ENCODE measurements around the gene DLG1.
"Not testable (repeated sequence)": the region's sequence is repeated elsewhere in the genome, so short reads cannot be mapped to it uniquely, and the experiment has no call there.

The DLG1 gene

DNA sequence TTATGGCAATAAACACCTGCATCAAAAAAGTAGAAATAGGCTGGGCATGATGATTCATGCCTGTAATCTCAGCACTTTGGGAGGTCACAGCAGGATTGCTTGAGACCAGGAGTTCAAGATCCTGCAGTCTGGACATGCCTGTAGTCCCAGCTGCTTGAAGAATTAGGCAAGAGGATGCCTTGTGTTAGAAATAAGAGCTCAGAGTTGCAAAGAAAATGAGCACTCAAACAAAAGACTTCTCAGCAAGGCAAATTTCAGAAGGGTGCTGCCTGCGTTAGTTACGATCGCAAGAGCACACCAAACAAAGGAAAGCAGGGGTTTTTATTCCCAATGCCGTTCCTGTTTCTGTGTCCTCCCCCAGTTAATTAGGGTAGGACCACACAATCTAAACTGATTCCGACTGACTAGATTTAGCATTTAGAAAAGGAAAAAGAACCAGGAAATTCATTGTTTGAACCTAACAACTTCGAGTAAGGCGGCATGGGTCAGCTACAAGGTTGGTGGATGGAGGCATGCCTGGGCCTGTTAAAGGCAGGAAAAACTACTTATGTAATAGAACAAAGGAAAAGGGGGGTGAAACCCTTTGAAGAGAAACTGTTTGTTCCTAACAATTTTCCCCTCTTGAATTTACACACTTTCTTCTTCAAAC lies 55.5 kb downstream of the DLG1 start:
- no peak for DNase-seq

GRCh38 chr3:197241173-197241572 lies 57.2 kb downstream of the DLG1 start:
- no peak for DNase-seq

- DNase-seq, result no peak
These were observed 58.6 kb downstream of the DLG1 start for GRCh38 chr3:197239857-197240256.

DNA sequence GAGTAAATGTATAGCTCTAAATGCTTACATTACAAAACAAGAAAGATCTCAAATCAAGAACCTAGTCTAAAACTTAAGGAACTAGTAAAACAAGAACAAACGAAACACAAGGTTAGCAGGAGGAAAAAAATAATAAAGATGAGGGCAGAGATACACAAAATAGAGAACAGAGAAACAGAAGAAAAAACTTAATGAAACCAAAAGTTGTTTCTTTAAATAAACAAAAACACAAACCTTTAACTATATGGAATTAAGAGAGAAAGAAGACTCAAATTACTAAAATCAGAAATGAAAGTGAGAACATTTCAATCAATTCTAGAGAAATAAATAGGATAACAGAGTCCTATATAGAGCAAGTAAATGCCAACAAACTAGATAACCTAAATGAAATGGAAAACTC lies 59.6 kb downstream of the DLG1 start:
- DNase-seq, result no peak

DNA sequence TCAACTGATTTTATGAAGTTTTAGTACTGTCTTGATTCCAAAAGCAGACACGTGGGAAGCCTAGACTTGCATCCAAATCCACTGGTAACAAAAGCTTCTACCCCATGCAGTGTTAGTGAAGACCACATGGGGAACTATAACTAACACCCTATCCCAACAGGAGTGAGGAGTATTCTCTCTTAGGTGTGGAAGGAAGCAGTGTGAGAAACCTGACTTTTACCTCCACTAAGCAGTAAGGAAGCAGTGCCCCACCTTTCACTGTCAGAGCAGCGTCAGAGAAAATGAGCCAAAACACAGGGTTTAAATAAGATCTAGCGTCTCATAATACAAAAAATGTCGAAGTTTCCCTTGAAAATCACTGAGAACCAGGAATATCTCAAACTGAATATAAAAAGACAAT lies 60.5 kb downstream of the DLG1 start:
- no peak for DNase-seq

GRCh38 chr3:197236362-197236761 lies 62.0 kb downstream of the DLG1 start:
- DNase-seq, result no peak

DNA sequence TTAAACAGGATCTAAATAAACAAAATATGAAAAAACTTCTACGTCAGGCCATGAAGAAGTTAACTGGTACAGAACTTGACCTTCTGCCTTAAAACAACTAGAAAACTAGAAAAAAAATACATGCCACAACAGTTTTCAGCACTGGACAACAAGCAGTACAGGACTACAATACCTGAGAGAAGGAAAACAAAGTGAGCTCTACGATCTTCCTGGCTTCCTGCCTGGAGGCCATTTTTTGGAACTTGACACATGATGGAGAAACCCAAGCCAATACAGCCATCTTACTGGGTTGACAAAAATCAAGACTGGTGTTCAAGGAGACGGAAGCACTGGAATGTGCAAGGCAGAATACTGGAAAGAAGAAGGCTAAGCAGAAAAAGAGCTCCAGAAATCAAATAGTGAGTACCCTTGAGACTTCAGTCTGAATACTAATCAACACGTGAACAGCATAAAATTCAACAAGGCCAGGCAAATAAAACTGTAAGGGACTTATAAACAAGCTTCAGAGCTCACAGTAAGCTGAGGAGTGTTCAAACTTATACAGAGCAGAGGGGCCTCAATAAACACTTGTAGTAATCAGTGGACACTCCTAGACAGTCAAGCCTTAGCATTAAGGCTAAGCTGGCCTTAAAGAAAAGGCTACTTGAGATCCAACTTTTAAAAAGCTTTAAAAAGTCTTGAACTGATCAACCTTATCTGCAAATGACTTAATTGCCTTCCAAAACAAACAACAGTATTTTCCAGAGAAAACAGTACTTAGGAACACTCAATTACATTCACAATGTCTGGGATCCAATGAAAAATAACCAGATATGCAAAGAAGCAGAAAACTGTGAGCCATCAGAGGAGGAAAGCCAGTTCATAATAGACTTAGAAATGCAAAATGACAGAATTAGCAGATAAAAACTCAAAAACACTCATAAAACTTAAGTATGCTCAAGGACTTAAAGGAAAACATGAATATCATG lies 63.2 kb downstream of the DLG1 start:
- DNase-seq, result no peak

DNA sequence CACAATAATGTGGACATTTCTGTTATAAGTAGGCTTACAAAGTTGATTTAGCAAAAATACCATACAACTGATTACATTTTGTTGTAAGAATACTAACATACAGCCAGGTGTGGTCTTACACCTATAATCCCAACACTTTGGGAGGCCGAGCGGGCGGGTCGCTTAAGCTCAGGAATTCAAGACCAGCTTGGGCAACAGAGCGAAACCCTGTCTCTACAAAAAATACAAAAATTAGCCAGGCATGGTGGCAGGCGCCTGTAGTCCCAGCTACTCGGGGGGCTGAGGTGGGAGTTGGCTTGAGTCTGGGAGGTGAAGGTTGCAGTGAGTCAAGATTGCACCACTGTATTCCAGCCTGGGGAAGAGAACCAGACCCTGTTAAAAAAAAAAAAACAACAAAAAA lies 67.1 kb downstream of the DLG1 start:
- DNase-seq, result no peak

GRCh38 chr3:197229836-197230235 lies 68.6 kb downstream of the DLG1 start:
- no peak for DNase-seq

DNA sequence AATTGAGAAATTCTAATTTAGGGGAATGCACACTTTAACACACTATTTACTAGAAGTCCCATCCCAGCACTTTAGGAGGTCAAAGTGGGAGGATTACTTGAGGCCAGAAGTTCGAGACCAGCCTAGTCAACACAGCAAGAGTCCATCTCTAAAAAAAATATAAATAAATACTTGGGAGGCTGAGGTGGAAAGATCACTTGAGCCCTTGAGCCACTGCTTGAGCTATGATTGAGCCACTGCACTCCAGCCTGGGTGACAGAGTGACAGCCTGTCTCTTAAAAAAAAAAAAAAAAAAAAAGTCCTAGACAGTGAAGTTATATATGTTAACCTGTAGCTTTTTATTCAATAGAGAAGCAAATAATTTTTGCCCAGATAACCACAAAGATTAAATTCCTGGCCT lies 69.2 kb downstream of the DLG1 start:
- no peak for DNase-seq

GRCh38 chr3:197227780-197228574 lies 70.4 kb downstream of the DLG1 start:
- no peak for DNase-seq

GRCh38 chr3:197226179-197226578 lies 72.2 kb downstream of the DLG1 start:
- no peak for DNase-seq

DNA sequence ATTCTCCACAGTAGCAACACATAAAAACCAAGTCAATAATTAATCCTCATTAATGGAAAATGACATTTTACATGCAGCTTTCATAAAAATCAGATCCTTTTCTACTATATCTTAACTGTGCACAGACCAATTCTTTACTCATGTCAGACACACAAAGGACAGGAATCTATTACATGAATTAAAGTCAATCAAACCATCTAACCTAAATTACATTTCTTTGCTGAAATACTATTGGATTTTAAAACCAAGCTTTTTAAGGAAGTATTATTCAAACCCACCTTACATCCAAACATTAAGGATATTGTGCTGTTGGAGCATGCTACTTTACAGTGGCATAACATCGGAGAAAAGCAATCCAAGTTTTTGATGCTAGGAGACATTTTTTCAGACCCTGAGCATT lies 72.8 kb downstream of the DLG1 start:
- DNase-seq, result no peak

GRCh38 chr3:197224034-197224444 lies 74.4 kb downstream of the DLG1 start:
- DNase-seq, result no peak

DNA sequence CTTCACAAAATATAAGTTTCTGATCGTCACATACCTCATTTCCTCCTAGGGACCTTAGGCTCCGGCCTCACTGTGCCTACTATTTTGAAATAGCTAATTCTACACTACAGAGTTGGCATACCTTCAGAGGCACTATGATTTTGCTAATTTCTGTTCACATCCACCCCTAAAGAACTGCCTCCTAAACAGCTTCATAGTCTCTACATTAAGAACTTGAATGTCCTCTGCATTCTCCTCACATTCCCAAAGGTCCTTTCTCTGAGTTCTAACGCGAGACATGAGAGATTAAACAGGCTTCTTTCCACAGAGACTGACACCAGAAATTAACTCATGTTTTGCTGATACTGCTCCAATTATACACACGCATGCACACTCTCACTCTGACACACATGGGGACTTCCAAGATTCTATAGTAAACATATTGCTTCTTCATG lies 75.5 kb downstream of the DLG1 start:
- DNase-seq, result no peak

- no peak for DNase-seq
These were observed 78.8 kb downstream of the DLG1 start for GRCh38 chr3:197219619-197220018.

GRCh38 chr3:197218210-197218609 lies 80.2 kb downstream of the DLG1 start:
- DNase-seq, result no peak

DNA sequence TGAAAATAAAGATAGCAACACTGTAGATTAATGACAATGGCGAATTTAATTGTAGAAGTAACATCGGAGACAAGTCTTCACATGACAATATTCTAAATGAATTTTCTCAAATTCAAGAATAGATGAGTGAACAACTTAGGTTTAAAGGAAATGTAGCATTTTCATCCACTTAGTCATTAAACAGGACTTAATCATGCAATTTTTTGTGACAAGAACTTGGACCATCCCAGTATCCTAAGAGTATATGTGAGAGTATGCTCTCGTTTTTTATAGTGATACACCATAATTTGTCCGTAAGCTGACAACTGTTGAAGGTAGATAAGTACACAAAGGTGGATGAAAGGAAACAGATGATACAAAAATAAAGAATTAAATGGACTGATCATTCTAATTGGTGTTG lies 81.5 kb downstream of the DLG1 start:
- DNase-seq, result no peak

DNA sequence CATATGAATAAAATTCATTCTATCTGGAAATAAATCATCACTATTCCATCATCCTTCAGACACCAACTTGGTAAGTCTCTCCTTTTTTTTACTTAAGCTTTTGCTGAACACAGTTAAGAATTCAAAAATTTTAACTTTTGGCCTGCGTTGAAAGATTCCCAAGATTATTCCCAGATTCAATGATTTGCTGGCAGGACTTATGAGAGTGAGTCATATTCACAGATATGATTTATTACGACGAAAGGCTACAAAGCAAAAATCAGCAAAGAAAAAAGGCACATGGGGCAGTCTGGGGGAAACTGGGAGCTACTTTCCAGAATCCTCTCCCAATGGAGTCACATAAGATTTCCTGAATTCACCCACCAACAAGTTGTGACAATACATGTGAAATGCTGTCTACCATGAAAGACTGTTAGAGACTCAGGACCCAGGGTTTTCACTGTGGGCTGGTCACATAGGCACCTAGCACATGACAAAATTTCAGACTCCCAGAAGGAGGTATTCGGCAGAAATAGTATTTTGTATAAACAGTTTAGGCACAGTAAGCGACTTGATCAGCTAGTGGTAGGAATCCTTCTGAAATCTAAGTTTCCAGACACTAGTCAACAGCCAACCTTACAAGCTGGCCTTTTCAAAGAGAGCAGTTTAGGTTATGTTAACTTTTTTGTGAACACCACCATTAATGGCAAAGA lies 82.1 kb downstream of the DLG1 start:
- no peak for DNase-seq

- no peak for DNase-seq
These were observed 86.1 kb downstream of the DLG1 start for GRCh38 chr3:197212290-197212689.

DNA sequence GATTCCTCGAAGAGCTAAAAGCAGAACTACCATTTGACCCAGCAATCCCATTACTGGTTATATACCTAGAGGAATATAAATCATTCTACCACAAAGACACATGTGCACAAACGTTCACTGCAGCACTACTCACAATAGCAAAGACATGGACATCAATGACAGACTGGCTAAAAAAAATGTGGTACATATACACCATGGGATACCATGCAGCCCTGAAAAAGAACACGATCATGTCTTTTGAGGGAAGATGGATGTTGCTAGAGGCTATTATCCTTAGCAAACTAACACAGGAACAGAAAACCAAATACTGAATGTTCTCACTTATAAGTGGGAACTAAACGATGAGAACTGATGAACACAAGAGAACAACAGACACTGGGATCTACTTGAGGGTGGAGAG lies 86.7 kb downstream of the DLG1 start:
- not testable (repeated sequence) for DNase-seq

GRCh38 chr3:197209366-197210260 lies 88.8 kb downstream of the DLG1 start:
- no peak for DNase-seq

Data from CD4-positive, alpha-beta T cell treated with Interleukin-17A for 4 hours (primary cell).